Measurements from ENCODE around the gene CLCN3. TPM values are rescaled to one million over a fixed set of nuclear protein-coding genes. Genes with fewer than 3 reads are reported as not detected.
"Not testable (repeated sequence)": the region's sequence is repeated elsewhere in the genome, so short reads cannot be mapped to it uniquely, and the experiment has no call there.

CLCN3 gene
- total RNA-seq, 2 donors from 2014 or later, result 18.4 to 27.3 TPM

- peak overlapping the region; percentile 99 for H3K27ac Mint-ChIP-seq
- peak overlapping the region; percentile 95 for H3K4me3 Mint-ChIP-seq
- ATAC-seq (no peak), DNase-seq (no peak)
- H3K4me1 Mint-ChIP-seq, result peaks cover 51% of the 10 kb centered on the region
- H3K27me3 Mint-ChIP-seq, result no peaks in the 10 kb centered on the region
- H3K9me3 ChIP-seq (ENCODE audit: control insufficient read depth, low read length, poor library complexity, severe bottlenecking), result no peaks in the 10 kb centered on the region
- no peaks in the 10 kb centered on the region for H3K36me3 Mint-ChIP-seq (ENCODE audit: low read depth)
Measured at GRCh38 chr4:169622566-169622965, 2.2 kb downstream of the CLCN3 start.

DNA sequence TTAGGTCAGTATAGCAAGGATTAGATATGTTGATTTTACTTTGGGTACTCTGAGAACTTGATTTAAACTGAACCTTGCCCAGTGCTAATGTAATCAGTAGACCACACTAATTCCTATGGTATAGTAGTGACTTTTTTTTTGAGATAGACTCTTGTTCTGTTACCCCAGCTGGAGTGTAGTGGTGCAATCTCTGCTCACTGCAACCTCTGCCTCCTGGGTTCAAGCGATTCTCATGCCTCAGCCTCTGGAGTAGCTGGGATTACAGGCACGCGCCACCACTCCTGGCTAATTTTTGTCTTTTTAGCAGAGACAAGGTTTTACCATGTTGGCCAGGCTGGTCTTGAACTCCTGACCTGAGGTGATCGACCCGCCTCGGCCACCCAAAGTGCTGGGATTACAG, 3.6 kb downstream of the CLCN3 start:
- peak overlapping the region; percentile 99 for H3K27ac Mint-ChIP-seq
- H3K4me1 Mint-ChIP-seq, result peaks cover 47% of the 10 kb centered on the region
- DNase-seq; ATAC-seq; H3K27me3 Mint-ChIP-seq; H3K36me3 Mint-ChIP-seq (ENCODE audit: low read depth); H3K9me3 ChIP-seq (ENCODE audit: control insufficient read depth, low read length, poor library complexity, severe bottlenecking); H3K4me3 Mint-ChIP-seq: not testable (repeated sequence)

- no peak for DNase-seq
- H3K9me3 ChIP-seq (ENCODE audit: control insufficient read depth, low read length, poor library complexity, severe bottlenecking), result no peaks in the 10 kb centered on the region
- Mint-ChIP-seq H3K36me3 (ENCODE audit: low read depth) (no peaks in the 10 kb centered on the region), H3K4me1 (peaks cover 38% of the 10 kb centered on the region), H3K27ac (peak overlapping the region; percentile 99), H3K27me3 (no peaks in the 10 kb centered on the region), H3K4me3 (no peak overlapping the region)
- ATAC-seq, result no peak
Measured at GRCh38 chr4:169625886-169626285, 5.5 kb downstream of the CLCN3 start.

- ATAC-seq, result no peak
- no peaks in the 10 kb centered on the region for H3K27me3 Mint-ChIP-seq
- DNase-seq, result no peak
- H3K4me1 Mint-ChIP-seq, result peaks cover 42% of the 10 kb centered on the region
- no peak overlapping the region for H3K4me3 Mint-ChIP-seq
- H3K36me3 Mint-ChIP-seq (ENCODE audit: low read depth), result no peaks in the 10 kb centered on the region
- no peaks in the 10 kb centered on the region for H3K9me3 ChIP-seq (ENCODE audit: control insufficient read depth, low read length, poor library complexity, severe bottlenecking)
- peak overlapping the region; percentile 99 for H3K27ac Mint-ChIP-seq
Measured at GRCh38 chr4:169626331-169627282, 6.2 kb downstream of the CLCN3 start.

GRCh38 chr4:169627307-169627706, 6.9 kb downstream of the CLCN3 start:
- Mint-ChIP-seq H3K36me3 (ENCODE audit: low read depth) (no peaks in the 10 kb centered on the region), H3K4me3 (no peak overlapping the region), H3K27me3 (no peaks in the 10 kb centered on the region), H3K27ac (peak overlapping the region; percentile 57), H3K4me1 (peaks cover 38% of the 10 kb centered on the region)
- ATAC-seq (no peak), DNase-seq (no peak)
- H3K9me3 ChIP-seq (ENCODE audit: control insufficient read depth, low read length, poor library complexity, severe bottlenecking), result no peaks in the 10 kb centered on the region

GRCh38 chr4:169628579-169628978, 8.2 kb downstream of the CLCN3 start:
- no peak for ATAC-seq
- no peaks in the 10 kb centered on the region for H3K9me3 ChIP-seq (ENCODE audit: control insufficient read depth, low read length, poor library complexity, severe bottlenecking)
- Mint-ChIP-seq H3K27ac (peak overlapping the region; percentile 57), H3K36me3 (ENCODE audit: low read depth) (no peaks in the 10 kb centered on the region), H3K4me3 (no peak overlapping the region), H3K4me1 (peaks cover 30% of the 10 kb centered on the region), H3K27me3 (no peaks in the 10 kb centered on the region)
- DNase-seq, result no peak

DNA sequence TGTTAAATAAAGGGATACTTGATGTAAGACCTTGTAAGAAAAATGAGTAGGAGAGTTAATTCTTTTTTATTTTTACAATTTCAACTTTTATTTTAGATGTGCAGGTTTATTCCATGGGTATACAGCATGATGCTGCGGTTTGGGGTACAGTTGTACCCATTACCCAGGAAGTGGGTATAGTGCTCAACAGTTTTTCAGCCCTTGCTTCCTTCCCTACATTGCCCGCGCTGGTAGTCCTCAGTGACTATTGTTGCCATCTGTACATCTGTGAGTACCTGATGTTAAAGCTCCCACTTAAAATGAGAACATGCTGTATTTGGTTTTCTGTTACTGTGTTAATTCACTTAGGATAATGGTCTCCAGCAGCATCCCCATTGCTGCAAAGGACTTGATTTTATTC, 9.7 kb downstream of the CLCN3 start:
- H3K9me3 ChIP-seq (ENCODE audit: control insufficient read depth, low read length, poor library complexity, severe bottlenecking), result no peaks in the 10 kb centered on the region
- DNase-seq (no peak), ATAC-seq (peak; percentile 45)
- peaks cover 29% of the 10 kb centered on the region for H3K4me1 Mint-ChIP-seq
- H3K27me3 Mint-ChIP-seq, result no peaks in the 10 kb centered on the region
- H3K36me3 Mint-ChIP-seq (ENCODE audit: low read depth), result no peaks in the 10 kb centered on the region
- peak overlapping the region; percentile 75 for H3K27ac Mint-ChIP-seq
- H3K4me3 Mint-ChIP-seq, result no peak overlapping the region

DNA sequence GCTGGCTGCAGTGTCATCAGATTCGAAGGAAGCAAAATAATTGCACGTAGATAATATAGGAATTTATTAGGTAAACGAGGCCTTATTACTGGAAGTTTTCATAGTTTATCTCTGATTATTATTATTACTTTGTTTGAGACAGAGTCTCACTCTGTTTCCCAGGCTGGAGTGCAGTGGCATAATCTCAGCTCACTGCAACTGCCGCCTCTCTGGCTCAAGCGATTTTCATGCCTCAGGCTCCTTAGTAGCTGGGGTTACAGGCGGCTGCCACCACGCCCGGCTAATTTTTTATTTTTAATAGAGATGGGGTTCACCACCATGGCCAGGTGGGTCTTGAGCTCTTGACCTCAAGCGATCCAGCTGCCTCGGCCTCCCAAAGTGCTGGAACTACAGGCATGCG, 12.5 kb downstream of the CLCN3 start:
- H3K27me3 Mint-ChIP-seq, result no peaks in the 10 kb centered on the region
- no peak overlapping the region for H3K4me3 Mint-ChIP-seq
- ATAC-seq (no peak), DNase-seq (no peak)
- H3K27ac Mint-ChIP-seq, result no peak overlapping the region
- peaks cover 18% of the 10 kb centered on the region for H3K4me1 Mint-ChIP-seq
- H3K36me3 Mint-ChIP-seq (ENCODE audit: low read depth), result peaks cover 2% of the 10 kb centered on the region
- no peaks in the 10 kb centered on the region for H3K9me3 ChIP-seq (ENCODE audit: control insufficient read depth, low read length, poor library complexity, severe bottlenecking)

GRCh38 chr4:169634975-169635374, 14.6 kb downstream of the CLCN3 start:
- no peaks in the 10 kb centered on the region for H3K27me3 Mint-ChIP-seq
- DNase-seq (no peak), ATAC-seq (no peak)
- H3K36me3 Mint-ChIP-seq (ENCODE audit: low read depth), result peaks cover 7% of the 10 kb centered on the region
- peaks cover 21% of the 10 kb centered on the region for H3K4me1 Mint-ChIP-seq
- no peak overlapping the region for H3K4me3 Mint-ChIP-seq
- H3K9me3 ChIP-seq (ENCODE audit: control insufficient read depth, low read length, poor library complexity, severe bottlenecking), result no peaks in the 10 kb centered on the region
- peak overlapping the region; percentile 19 for H3K27ac Mint-ChIP-seq

GRCh38 chr4:169640261-169640870, 20.0 kb downstream of the CLCN3 start:
- Mint-ChIP-seq H3K27ac (peak overlapping the region; percentile 60), H3K27me3 (no peaks in the 10 kb centered on the region), H3K4me1 (peaks cover 13% of the 10 kb centered on the region), H3K4me3 (no peak overlapping the region), H3K36me3 (ENCODE audit: low read depth) (peaks cover 10% of the 10 kb centered on the region)
- ATAC-seq (no peak), DNase-seq (no peak)
- no peaks in the 10 kb centered on the region for H3K9me3 ChIP-seq (ENCODE audit: control insufficient read depth, low read length, poor library complexity, severe bottlenecking)

- H3K27me3 Mint-ChIP-seq, result no peaks in the 10 kb centered on the region
- H3K27ac Mint-ChIP-seq, result no peak overlapping the region
- no peak for ATAC-seq
- DNase-seq, result no peak
- peaks cover 9% of the 10 kb centered on the region for H3K4me1 Mint-ChIP-seq
- H3K36me3 Mint-ChIP-seq (ENCODE audit: low read depth), result peaks cover 5% of the 10 kb centered on the region
- no peak overlapping the region for H3K4me3 Mint-ChIP-seq
- H3K9me3 ChIP-seq (ENCODE audit: control insufficient read depth, low read length, poor library complexity, severe bottlenecking), result no peaks in the 10 kb centered on the region
Measured at GRCh38 chr4:169644802-169645201, 24.4 kb downstream of the CLCN3 start.

- ATAC-seq (no peak), DNase-seq (no peak)
- Mint-ChIP-seq H3K4me1 (peaks cover 9% of the 10 kb centered on the region), H3K27ac (no peak overlapping the region), H3K4me3 (no peak overlapping the region), H3K36me3 (ENCODE audit: low read depth) (peaks cover 5% of the 10 kb centered on the region), H3K27me3 (no peaks in the 10 kb centered on the region)
- no peaks in the 10 kb centered on the region for H3K9me3 ChIP-seq (ENCODE audit: control insufficient read depth, low read length, poor library complexity, severe bottlenecking)
Measured at GRCh38 chr4:169645627-169646026, 25.2 kb downstream of the CLCN3 start.

DNA sequence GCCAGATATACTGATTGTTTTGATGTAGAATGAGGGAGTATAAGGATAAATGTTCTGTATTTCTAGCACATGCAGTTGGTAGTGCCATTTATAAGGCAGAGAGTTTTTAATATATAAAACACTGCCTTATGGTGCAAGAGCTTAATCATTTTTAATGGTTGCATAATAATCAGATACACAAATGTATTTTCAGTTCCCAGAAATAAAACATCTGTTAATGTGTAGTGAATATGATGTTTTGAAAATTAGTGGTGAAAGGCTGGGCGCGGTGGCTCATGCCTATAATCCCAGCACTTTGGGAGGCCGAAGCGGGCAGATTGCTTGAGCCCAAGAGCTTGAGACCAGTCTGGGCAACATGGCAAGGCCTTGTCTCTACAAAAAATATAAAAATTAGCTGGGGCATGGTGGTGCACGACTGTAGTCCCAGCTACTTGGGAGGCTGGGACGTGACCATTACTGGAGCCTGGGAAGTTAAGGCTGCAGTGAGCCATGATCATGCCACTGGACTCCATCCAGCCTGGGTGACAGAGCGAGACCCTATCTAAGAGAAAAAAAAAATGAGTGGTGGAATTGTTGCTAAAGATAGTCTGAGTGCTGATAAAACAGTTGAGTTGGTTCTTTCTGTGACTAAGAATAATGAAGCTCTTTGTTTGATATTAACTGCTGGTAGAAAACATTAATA, 29.3 kb downstream of the CLCN3 start:
- no peak for ATAC-seq
- peak overlapping the region; percentile 9 for H3K27ac Mint-ChIP-seq
- peaks cover 9% of the 10 kb centered on the region for H3K36me3 Mint-ChIP-seq (ENCODE audit: low read depth)
- no peak overlapping the region for H3K4me3 Mint-ChIP-seq
- H3K27me3 Mint-ChIP-seq, result no peaks in the 10 kb centered on the region
- DNase-seq, result no peak
- H3K9me3 ChIP-seq (ENCODE audit: control insufficient read depth, low read length, poor library complexity, severe bottlenecking), result no peaks in the 10 kb centered on the region
- peaks cover 23% of the 10 kb centered on the region for H3K4me1 Mint-ChIP-seq
